ENCODE data around the gene C6. TPM values are rescaled to one million over a fixed set of nuclear protein-coding genes. Genes with fewer than 3 reads are reported as not detected.

Gene C6
- total RNA-seq, result not detected in 2 replicates

DNA sequence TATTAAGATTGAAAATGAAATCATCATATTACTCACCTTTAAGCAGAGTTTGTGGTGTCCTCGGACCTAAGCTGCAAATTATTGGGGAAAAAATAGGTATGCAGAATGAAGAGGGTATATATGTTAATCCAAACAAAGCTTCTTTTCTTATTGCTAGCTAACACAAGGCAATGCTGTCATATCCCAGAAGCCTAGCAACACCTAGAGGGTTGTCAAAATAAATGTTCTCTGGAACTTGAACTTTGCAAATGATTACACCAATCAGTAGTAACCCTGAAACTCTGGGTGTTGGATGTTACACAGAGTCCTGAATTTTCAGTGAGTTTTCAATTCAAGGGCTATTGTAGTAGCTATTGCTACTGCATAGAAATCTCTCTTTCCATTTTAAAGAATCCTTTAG lies at the start of gene C6:
Gene C6 (minus strand): TSS at position 193 of the 400 bp plus-strand sequence. CDS start 10,302 bp downstream, outside the sequence.

Other genes starting within 250 kb of the C6 start
- gene MROH2B, start 142.2 kb downstream of the C6 start, total RNA-seq, result not detected in 2 replicates

Measured in dermis lymphatic vessel endothelial cell (primary cell).